HepG2 (cell line): ENCODE measurements around the gene SYNJ2. TPM values are rescaled to one million over a fixed set of nuclear protein-coding genes. Genes with fewer than 3 reads are reported as not detected.

Experiments used
- ATAC-seq: fragments of 200-7000 bp; cut with Tn5 transposase; 3 replicates; pipeline ENCODE4 v1.9.1; 2020; ENCODE audit warnings: mild to moderate bottlenecking, moderate library complexity
- BruUV-seq: library from RNA; stranded (reverse); fragments of 400-500 nt; replicated peaks from 2 replicates; lab custom pipeline; 2021; lab: Mats Ljungman, UMichigan
- CTCF ChIA-PET: fragments of 300-600 bp; formaldehyde crosslinking; extraction: SDS; loops from one replicate; lab custom pipeline; 2021; ENCODE audit warnings: low total read pairs, inconsistent platforms, low intra/inter-chr PET ratio; lab: Yijun Ruan, JAX
- POLR2A ChIA-PET: fragments of 350-600 bp; sonication (Branson Sonifier 250); formaldehyde crosslinking; loops from one replicate; lab custom pipeline; 2020; ENCODE audit warnings: antibody characterized with exemption, inconsistent platforms; lab: Yijun Ruan, JAX
- DNase-seq: peaks from one replicate; pipeline ENCODE4 v3.0.0-alpha.2; 2015; ENCODE audit warnings: low spot score
- FAIRE-seq: peaks from 3 replicates; lab custom pipeline; 2011; peaks lifted over from hg19 to GRCh38; lab: Jason Lieb, UNC
- H2AFZ ChIP-seq: one replicate; pipeline ENCODE4 v1.6.1; 2011; ENCODE audit warnings: low read length, inconsistent platforms
- H3K27ac ChIP-seq: fragments of 300-600 bp; 3 replicates; pipeline ENCODE4 v1.8.0; 2011; ENCODE audit warnings: mixed run types, mild to moderate bottlenecking, mixed read lengths, low read length, inconsistent platforms; ENCODE audit not compliant: insufficient read depth; ENCODE audit errors: extremely low read length
- H3K27me3 ChIP-seq, 2 experiments: fragments of 200-600 bp in 1 of 2; 2 replicates in 1 of 2; 3 replicates in 1 of 2; pipeline versions ENCODE4 v1.6.0 to v1.8.0; 2011; ENCODE audit warnings: low read length in 2 of 2, mild to moderate bottlenecking in 2 of 2, moderate library complexity in 2 of 2, inconsistent platforms in 1 of 2; ENCODE audit not compliant: insufficient read depth in 2 of 2, control insufficient read depth in 1 of 2
- H3K36me3 ChIP-seq, 2 experiments: fragments of 200-600 bp in 1 of 2; replicated peaks in 1 of 2; 2 replicates in 1 of 2; 3 replicates in 1 of 2; pipeline versions ENCODE4 v1.5.1 to v1.8.0; 2011; ENCODE audit warnings: low read length in 2 of 2, inconsistent platforms in 1 of 2; ENCODE audit not compliant: insufficient read depth in 2 of 2, control insufficient read depth in 1 of 2
- H3K4me1 ChIP-seq: 2 replicates; pipeline ENCODE4 v1.5.1; 2012; ENCODE audit warnings: low read length, inconsistent platforms; ENCODE audit not compliant: insufficient read depth
- H3K4me2 ChIP-seq: 2 replicates; pipeline ENCODE4 v1.6.0; 2011; ENCODE audit warnings: low read depth, low read length, inconsistent platforms
- H3K4me3 ChIP-seq, 3 experiments: fragments of 200-600 bp in 1 of 3; sonication (generic), shearing (Covaris generic) in 1 of 3; replicated peaks in 1 of 3; 2 replicates each; pipeline ENCODE4 v1.5.1; 2011 to 2016; ENCODE audit warnings: low read length in 3 of 3, inconsistent platforms in 2 of 3, low read depth in 2 of 3, mild to moderate bottlenecking in 2 of 3, control low read depth in 1 of 3, mixed read lengths in 1 of 3; ENCODE audit not compliant: insufficient read depth in 1 of 3
- H3K79me2 ChIP-seq: one replicate; pipeline ENCODE4 v1.6.1; 2011; ENCODE audit warnings: low read length, inconsistent platforms; ENCODE audit not compliant: insufficient read depth
- H3K9ac ChIP-seq: 2 replicates; pipeline ENCODE4 v1.6.0; 2011; ENCODE audit warnings: mild to moderate bottlenecking, low read depth, low read length, inconsistent platforms; ENCODE audit not compliant: insufficient read depth
- H3K9me3 ChIP-seq: 2 replicates; pipeline ENCODE4 v1.5.1; 2012; ENCODE audit warnings: mild to moderate bottlenecking, low read length
- H4K20me1 ChIP-seq: 2 replicates; pipeline ENCODE4 v1.6.0; 2011; ENCODE audit warnings: inconsistent platforms, mild to moderate bottlenecking, low read length, moderate library complexity; ENCODE audit not compliant: insufficient read depth
- AGO1 ChIP-seq: fragments of 200-400 bp; formaldehyde crosslinking; IDR thresholded peaks from 2 replicates; pipeline ENCODE4 v1.6.1; 2017; ENCODE audit warnings: mild to moderate bottlenecking, low read depth, low read length, moderate library complexity; ENCODE audit not compliant: poor library complexity, severe bottlenecking
- AGO2 ChIP-seq: fragments of 200-400 bp; formaldehyde crosslinking; optimal IDR thresholded peaks from 2 replicates; pipeline ENCODE3; 2017; ENCODE audit warnings: mild to moderate bottlenecking, low read depth, low read length, moderate library complexity
- ATF3 ChIP-seq: sonication (generic); formaldehyde crosslinking; IDR thresholded peaks from 2 replicates; pipeline ENCODE4 v1.4.0; 2020; ENCODE audit warnings: missing genetic modification reagents
- CENPT ChIP-seq: sonication (generic); formaldehyde crosslinking; IDR thresholded peaks from 2 replicates; pipeline ENCODE4 v1.8.0; 2022; ENCODE audit warnings: low read depth, mild to moderate bottlenecking, moderate library complexity, missing genetic modification reagents
- CSRNP2 ChIP-seq: sonication (generic); formaldehyde crosslinking; conservative IDR thresholded peaks from 2 replicates; pipeline ENCODE4 v1.8.0; 2022; ENCODE audit warnings: low read depth, missing genetic modification reagents
- FLYWCH1 ChIP-seq: sonication (generic); formaldehyde crosslinking; IDR thresholded peaks from 2 replicates; pipeline ENCODE4 v1.8.1; 2023; ENCODE audit warnings: mild to moderate bottlenecking, missing genetic modification reagents
- FOXK1 ChIP-seq: sonication (generic); formaldehyde crosslinking; IDR thresholded peaks from 2 replicates; pipeline ENCODE4 v1.4.0; 2020; ENCODE audit warnings: low read depth, missing genetic modification reagents, borderline replicate concordance
- GABPB1 ChIP-seq: IDR thresholded peaks from 2 replicates; pipeline ENCODE4 v1.6.1; 2016; ENCODE audit warnings: mild to moderate bottlenecking, missing genetic modification reagents, moderate library complexity, missing compliant biosample characterization
- IRF9 ChIP-seq: sonication (generic); formaldehyde crosslinking; IDR thresholded peaks from 2 replicates; pipeline ENCODE4 v1.8.0; 2022; ENCODE audit warnings: missing genetic modification reagents, mild to moderate bottlenecking, borderline replicate concordance
- KAT2B ChIP-seq: fragments of 150-350 bp; IDR thresholded peaks from 2 replicates; pipeline ENCODE4 v1.6.1; 2014; ENCODE audit warnings: low read depth, low read length, borderline replicate concordance
- MBD4 ChIP-seq: IDR thresholded peaks from 2 replicates; pipeline ENCODE4 v1.6.1; 2012; ENCODE audit warnings: low read length, inconsistent platforms, borderline replicate concordance
- REL ChIP-seq: sonication (generic); formaldehyde crosslinking; conservative IDR thresholded peaks from 2 replicates; pipeline ENCODE4 v1.8.0; 2022; ENCODE audit warnings: mild to moderate bottlenecking, missing genetic modification reagents, moderate library complexity
- ZBTB3 ChIP-seq: sonication (generic); formaldehyde crosslinking; IDR thresholded peaks from 2 replicates; pipeline ENCODE4 v1.4.0; 2020; ENCODE audit warnings: low read depth, mild to moderate bottlenecking, moderate library complexity, missing genetic modification reagents, borderline replicate concordance
- ZBTB7A ChIP-seq: sonication (generic); formaldehyde crosslinking; IDR thresholded peaks from 2 replicates; pipeline ENCODE4 v1.8.0; 2022; ENCODE audit warnings: mild to moderate bottlenecking, missing genetic modification reagents
- ZKSCAN5 ChIP-seq: sonication (generic); formaldehyde crosslinking; IDR thresholded peaks from 2 replicates; pipeline ENCODE4 v1.5.1; 2020; ENCODE audit warnings: mild to moderate bottlenecking, missing genetic modification reagents
- ZNF121 ChIP-seq: sonication (generic); formaldehyde crosslinking; IDR thresholded peaks from 2 replicates; pipeline ENCODE4 v1.5.0; 2020; ENCODE audit warnings: mild to moderate bottlenecking, missing genetic modification reagents
- ZNF530 ChIP-seq: sonication (generic); formaldehyde crosslinking; IDR thresholded peaks from 2 replicates; pipeline ENCODE4 v1.5.0; 2020; ENCODE audit warnings: low read depth, mild to moderate bottlenecking, missing genetic modification reagents
- ZNF567 ChIP-seq: sonication (generic); formaldehyde crosslinking; IDR thresholded peaks from 2 replicates; pipeline ENCODE4 v1.8.1; 2023; ENCODE audit warnings: mild to moderate bottlenecking, missing genetic modification reagents, borderline replicate concordance
- ZSCAN22 ChIP-seq: sonication (generic); formaldehyde crosslinking; IDR thresholded peaks from 2 replicates; pipeline ENCODE4 v1.4.0; 2020; ENCODE audit warnings: mild to moderate bottlenecking, missing genetic modification reagents
- WGBS: methylation state at CpG from one replicate; pipeline ENCODE4 v1.1.6; 2017; ENCODE audit warnings: low lambda C conversion rate; 5-methylcytosine and 5-hydroxymethylcytosine counted together
- in situ Hi-C: cut with HindIII; loops from 2 replicates; pipeline ENCODE4 v1.10.0; 2017; ENCODE audit warnings: low pct_unique_long_range_greater_than_20kb; ENCODE audit not compliant: extremely low pct_ligation_motif_present
- intact Hi-C: fragments of 100-400 bp; cut with micrococcal nuclease; formaldehyde crosslinking; loops from one replicate; pipeline ENCODE4 v1.10.0; 2022; ENCODE audit not compliant: unreplicated experiment
- polyA plus RNA-seq, 8 experiments: library from polyadenylated mRNA; depleted of rRNA in 3 of 8; stranded (reverse) in 7 of 8; unstranded in 1 of 8; fragments of >200 nt; fragmentation: Illumina TruSeq in 4 of 8; extraction: Trizol in 4 of 8; gene quantifications; 2 replicates each; pipeline versions ENCODE4 v1.2.1 to v1.2.3, GENCODE V29; 2011 to 2016; ENCODE audit warnings: low read depth in 4 of 8, missing spikeins in 1 of 8, mixed read lengths in 1 of 8; ENCODE audit not compliant: insufficient read depth in 1 of 8
- total RNA-seq, 5 experiments: library from RNA; depleted of rRNA; stranded (reverse); fragments of >200 nt; fragmentation: Illumina TruSeq; extraction: Trizol; gene quantifications; 2 replicates each; pipeline ENCODE4 v1.2.3, GENCODE V29; 2016; ENCODE audit warnings: low read depth in 1 of 5
- TF ChIP-seq, protein P1 (sequence below): sonication (generic); formaldehyde crosslinking; IDR thresholded peaks from 2 replicates; pipeline ENCODE4 v1.8.1; 2023; ENCODE audit warnings: mild to moderate bottlenecking, missing genetic modification reagents

SYNJ2 gene
- total and polyA plus RNA-seq, 2 of the 13 experiments (the other 11 are each of a cell fraction or from before 2014, with no cell fraction given), result 39.1 to 57.6 TPM

DNA sequence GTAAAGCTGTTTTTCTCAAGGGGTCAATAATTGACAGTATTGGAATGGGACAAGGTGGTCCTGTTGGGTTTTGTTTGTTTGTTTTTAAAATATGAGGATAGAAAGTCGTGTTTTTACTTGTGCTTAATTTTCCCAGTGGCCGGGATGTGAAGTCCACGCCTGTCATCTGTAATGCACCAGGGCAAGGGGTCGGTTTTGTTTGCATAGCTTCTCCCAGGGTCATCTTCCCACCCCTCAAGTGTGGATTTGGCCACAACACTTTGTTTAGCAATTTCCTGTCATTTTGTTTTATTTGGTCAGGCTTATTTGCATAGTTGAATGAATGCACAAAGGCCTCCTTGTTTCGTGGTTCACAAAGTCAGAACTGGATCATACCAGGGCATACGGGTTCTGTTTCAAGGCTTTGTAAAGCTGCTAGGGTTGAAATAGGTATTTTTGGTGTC is 29.8 kb downstream of the SYNJ2 start:
- Histone ChIP-seq H3K4me1 (peaks cover 100% of the 10 kb centered on the region), H2AFZ (no peak overlapping the region), H4K20me1 (no peaks in the 10 kb centered on the region), H3K4me2 (peak overlapping the region; percentile 79), H3K4me3 (peak overlapping the region in 1 of 3 experiments; percentile 51; a peak in 1 of 6 replicates), H3K36me3 (peaks cover 8 to 17% of the 10 kb centered on the region in 2 experiments), H3K9me3 (no peaks in the 10 kb centered on the region), H3K79me2 (peaks cover 88% of the 10 kb centered on the region), H3K9ac (peak overlapping the region; percentile 86), H3K27ac (peak overlapping the region; percentile 99), H3K27me3 (no peaks in the 10 kb centered on the region)
- CTCF ChIA-PET, result no interaction called here
- intact Hi-C loops, result loop anchor here (1.0 to 2.0 kb wide), 4 partner anchors 23 to 61 kb away; no protein-coding TSS in a partner anchor
- POLR2A ChIA-PET, result interaction anchor here (0.7 to 11.3 kb wide), 22 partner anchors 8 to 688 kb away, joined by 3 to 345 read pairs (median 8); partner anchors contain the start of genes SYNJ2 and TMEM242
- in situ Hi-C loops, result no loop called here
- ATAC-seq, result peak; percentile 85
- WGBS, result 0% methylated on average over 6 of the region's 6 CpGs
- DNase-seq, result peak; percentile 100
- FAIRE-seq, result peak; percentile 98
- BruUV-seq, result no TSS peak
- TF ChIP-seq CSRNP2, result no peak
- no peak for TF ChIP-seq KAT2B
- TF ChIP-seq GABPB1 (CRISPR knock-in tag), result peak; percentile 63; the same call in 1 of the 2 replicates
- TF ChIP-seq AGO1, result no peak
- TF ChIP-seq ZNF567 (CRISPR knock-in tag), result peak; percentile 14; the same call in 1 of the 2 replicates
- no peak for TF ChIP-seq REL
- no peak for TF ChIP-seq MBD4
- TF ChIP-seq ZSCAN22 (CRISPR knock-in tag), result peak; percentile 78; the same call in 1 of the 2 replicates
- no peak for TF ChIP-seq CENPT
- TF ChIP-seq ZBTB7A (CRISPR knock-in tag), result peak; percentile 87
- no peak for TF ChIP-seq FLYWCH1 (CRISPR knock-in tag)
- TF ChIP-seq, protein P1, sequence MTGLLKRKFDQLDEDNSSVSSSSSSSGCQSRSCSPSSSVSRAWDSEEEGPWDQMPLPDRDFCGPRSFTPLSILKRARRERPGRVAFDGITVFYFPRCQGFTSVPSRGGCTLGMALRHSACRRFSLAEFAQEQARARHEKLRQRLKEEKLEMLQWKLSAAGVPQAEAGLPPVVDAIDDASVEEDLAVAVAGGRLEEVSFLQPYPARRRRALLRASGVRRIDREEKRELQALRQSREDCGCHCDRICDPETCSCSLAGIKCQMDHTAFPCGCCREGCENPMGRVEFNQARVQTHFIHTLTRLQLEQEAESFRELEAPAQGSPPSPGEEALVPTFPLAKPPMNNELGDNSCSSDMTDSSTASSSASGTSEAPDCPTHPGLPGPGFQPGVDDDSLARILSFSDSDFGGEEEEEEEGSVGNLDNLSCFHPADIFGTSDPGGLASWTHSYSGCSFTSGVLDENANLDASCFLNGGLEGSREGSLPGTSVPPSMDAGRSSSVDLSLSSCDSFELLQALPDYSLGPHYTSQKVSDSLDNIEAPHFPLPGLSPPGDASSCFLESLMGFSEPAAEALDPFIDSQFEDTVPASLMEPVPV, result no peak; the same call in 1 of the 2 replicates
- TF ChIP-seq ZBTB3 (CRISPR knock-in tag), result peak; percentile 95
- TF ChIP-seq FOXK1 (CRISPR knock-in tag), result peak; percentile 93
- TF ChIP-seq ZNF121 (CRISPR knock-in tag), result no peak
- peak; percentile 64; the same call in 1 of the 2 replicates for TF ChIP-seq ATF3
- TF ChIP-seq ZNF530, result no peak
- no peak for TF ChIP-seq AGO2
- no peak for TF ChIP-seq ZKSCAN5 (CRISPR knock-in tag)
- TF ChIP-seq IRF9, result no peak
